Measurements from ENCODE around the gene MYCL.

MYCL gene

DNA sequence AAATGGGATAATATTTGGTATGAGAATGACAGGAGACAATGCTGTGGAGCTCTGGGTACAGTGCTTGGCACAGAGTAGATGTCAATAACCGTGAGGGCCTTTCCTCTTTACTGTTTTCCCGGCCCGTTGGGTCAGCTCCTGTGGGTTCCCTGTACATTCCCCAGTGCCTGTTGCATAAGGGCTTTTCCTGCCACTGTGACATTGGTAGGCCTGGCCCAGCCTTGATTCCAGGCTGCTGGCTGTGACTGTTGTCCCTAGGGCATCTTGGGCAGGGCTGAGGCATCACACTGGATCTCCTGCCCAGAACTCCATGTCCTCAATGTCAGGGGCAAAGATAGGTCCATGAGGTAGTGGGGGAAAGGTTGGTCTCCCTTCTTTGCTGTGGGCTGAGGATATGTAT is 25.8 kb upstream of the MYCL start:
- H3K4me3 ChIP-seq, result no peak overlapping the region
- TF ChIP-seq, protein P1, sequence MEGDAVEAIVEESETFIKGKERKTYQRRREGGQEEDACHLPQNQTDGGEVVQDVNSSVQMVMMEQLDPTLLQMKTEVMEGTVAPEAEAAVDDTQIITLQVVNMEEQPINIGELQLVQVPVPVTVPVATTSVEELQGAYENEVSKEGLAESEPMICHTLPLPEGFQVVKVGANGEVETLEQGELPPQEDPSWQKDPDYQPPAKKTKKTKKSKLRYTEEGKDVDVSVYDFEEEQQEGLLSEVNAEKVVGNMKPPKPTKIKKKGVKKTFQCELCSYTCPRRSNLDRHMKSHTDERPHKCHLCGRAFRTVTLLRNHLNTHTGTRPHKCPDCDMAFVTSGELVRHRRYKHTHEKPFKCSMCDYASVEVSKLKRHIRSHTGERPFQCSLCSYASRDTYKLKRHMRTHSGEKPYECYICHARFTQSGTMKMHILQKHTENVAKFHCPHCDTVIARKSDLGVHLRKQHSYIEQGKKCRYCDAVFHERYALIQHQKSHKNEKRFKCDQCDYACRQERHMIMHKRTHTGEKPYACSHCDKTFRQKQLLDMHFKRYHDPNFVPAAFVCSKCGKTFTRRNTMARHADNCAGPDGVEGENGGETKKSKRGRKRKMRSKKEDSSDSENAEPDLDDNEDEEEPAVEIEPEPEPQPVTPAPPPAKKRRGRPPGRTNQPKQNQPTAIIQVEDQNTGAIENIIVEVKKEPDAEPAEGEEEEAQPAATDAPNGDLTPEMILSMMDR (IDR thresholded peaks at IDR 0.05), result no peak
- H3K27ac ChIP-seq, result no peak overlapping the region
- no peak for DNase-seq (ENCODE audit: low spot score)

DNA sequence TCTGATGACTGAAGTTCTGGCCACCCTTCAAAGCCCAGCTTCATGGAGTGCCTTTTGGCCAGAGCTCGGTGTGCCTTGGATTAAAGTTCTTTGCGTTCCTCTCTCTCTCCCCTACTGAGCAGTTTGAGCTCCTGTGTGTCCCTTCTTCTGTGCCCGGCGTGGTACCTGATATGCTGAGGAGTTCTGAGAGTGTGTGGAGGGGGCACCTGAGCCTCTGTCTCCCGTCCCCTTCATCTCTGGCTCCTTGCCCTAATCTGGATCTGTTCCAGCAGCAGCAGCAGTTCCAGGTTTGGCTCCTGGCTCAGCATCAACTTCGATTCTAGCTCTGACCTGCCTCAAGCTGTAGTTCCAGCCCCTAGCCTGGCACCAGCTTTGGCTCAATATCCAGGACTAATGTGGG is 25.1 kb upstream of the MYCL start:
- DNase-seq (ENCODE audit: low spot score), result no peak
- Histone ChIP-seq H3K4me3 (no peak overlapping the region), H3K27ac (no peak overlapping the region)
- TF ChIP-seq, protein P1 (IDR thresholded peaks at IDR 0.05), result no peak

DNA sequence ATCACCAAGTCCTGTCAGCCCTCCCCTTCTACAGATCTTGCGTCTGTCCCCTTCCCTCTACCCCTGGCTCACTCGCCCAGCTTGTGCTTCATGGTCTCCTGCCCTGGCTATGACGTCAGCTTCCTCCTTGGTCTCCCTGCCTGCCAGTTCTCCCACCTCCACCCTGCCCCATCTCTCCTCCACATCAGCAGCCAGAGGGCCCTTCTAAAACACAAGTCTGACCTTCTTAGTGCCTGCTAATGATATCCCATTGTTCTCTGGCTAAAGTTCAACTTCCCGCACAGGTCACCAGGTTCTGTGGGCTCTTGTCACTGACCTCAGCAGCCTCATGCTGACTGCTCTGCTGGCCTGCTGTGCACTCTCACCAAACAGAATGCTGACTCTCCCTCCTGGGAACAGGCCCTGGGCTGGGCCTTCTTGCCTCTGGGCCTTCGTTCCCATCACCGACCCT is 24.7 kb upstream of the MYCL start:
- H3K4me3 ChIP-seq, result no peak overlapping the region
- DNase-seq (ENCODE audit: low spot score), result no peak
- no peak overlapping the region for H3K27ac ChIP-seq
- TF ChIP-seq, protein P1 (IDR thresholded peaks at IDR 0.05), result no peak

DNA sequence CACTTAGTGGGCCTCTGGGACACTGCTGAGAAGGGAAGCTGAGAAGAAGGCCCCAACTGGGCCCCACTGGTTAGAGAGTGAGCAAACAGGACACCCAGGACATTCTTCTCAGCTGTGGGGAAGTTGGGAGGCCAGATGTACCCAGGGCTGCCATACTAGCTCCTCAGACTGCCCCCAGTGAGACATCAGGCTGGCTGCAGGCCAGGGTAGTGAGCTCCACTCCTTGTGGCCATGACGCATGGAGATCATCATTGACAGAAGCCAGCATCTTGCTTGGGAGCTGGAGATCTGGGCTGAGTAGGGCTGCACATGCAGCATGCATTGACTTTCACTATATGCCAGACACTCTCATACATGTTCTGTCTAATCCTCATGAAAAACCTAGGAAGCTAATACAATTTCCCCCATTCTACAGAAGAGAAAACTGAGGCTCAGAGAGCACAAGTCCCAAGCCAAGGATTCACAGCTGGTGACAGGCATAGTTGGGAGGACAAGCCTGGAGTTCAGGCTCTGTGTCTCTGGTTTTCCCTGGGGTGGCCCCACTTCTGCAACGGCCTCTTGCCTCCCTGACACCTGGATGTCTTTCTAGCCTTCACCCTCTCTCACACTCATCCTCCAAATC is 24.1 kb upstream of the MYCL start:
- no peak overlapping the region for H3K27ac ChIP-seq

DNA sequence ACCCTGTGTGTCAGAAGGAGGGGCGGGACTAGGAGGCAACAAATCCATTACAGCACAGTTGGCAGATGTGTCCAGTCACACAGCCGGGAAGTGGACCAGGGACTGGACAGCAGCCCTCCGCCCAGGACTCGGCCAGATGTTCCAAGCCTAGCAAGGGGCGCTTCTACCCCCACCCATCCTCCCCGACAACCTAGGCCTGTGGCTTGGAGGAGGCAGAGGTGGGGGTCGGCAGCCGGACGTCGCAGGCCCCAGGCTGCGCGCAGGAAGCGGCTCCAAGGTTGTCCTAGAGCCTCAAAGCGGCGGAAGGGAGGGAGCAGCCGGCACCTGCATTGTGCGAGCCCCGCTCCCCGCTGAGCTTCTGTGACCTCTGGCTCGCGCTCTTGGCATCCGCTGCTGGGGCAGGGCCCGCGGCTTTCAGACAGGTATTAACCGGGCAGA is 20.6 kb upstream of the MYCL start:
- TF ChIP-seq, protein P1 (IDR thresholded peaks at IDR 0.05), result no peak
- no peak for DNase-seq (ENCODE audit: low spot score)
- H3K27ac ChIP-seq, result no peak overlapping the region
- no peak overlapping the region for H3K4me3 ChIP-seq

More for the DNA sequence above, 24.1 kb upstream of the MYCL start:
- TF ChIP-seq, protein P1 (IDR thresholded peaks at IDR 0.05), result no peak
- no peak overlapping the region for H3K4me3 ChIP-seq
- DNase-seq (ENCODE audit: low spot score), result no peak

DNA sequence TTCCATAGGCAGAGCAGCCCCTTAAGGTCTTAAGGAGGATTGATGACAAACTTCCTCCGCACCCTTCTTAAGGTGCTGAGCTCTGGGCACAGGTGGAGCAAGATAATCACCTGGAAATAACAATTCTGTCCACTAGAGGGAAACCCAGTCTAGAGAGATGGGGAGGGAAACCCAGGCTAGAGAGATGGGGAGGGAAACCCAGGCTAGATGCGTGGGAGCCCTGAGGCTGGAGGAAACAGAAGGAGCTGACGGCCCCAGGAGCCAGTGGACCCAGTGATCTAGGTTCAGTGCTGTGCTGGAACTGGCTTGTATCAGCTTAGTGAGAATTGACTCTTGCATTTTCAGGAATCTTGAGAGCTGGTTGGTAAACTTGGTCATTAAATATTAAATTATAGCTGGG is 17.8 kb upstream of the MYCL start:
- Histone ChIP-seq H3K4me3 (no peak overlapping the region), H3K27ac (no peak overlapping the region)
- TF ChIP-seq, protein P1 (IDR thresholded peaks at IDR 0.05), result no peak
- DNase-seq (ENCODE audit: low spot score), result no peak

DNA sequence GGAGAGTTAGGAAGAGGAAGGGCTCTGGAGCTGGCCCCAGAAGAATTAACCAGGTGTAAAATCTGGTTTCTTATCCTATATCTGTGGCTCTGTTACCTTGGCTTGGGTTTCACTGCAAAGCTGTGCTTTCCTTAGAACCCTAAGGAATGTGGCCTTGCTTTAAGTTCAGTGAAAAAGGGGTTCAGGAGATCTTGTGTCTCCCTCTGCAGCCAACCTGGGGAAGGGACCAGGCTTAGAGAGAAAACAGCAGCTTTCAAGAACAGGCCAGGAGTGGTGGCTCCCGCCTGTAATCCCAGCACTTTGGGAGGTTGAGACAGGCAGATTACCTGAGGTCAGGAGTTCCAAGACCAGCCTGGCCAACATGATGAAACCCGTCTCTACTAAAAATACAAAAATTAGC is 16.1 kb upstream of the MYCL start:
- H3K27ac ChIP-seq, result no peak overlapping the region
- no peak overlapping the region for H3K4me3 ChIP-seq
- DNase-seq (ENCODE audit: low spot score), result no peak
- TF ChIP-seq, protein P1 (IDR thresholded peaks at IDR 0.05), result no peak
